Measurements from ENCODE around the gene SNCAIP.

- TF ChIP-seq, protein P1, sequence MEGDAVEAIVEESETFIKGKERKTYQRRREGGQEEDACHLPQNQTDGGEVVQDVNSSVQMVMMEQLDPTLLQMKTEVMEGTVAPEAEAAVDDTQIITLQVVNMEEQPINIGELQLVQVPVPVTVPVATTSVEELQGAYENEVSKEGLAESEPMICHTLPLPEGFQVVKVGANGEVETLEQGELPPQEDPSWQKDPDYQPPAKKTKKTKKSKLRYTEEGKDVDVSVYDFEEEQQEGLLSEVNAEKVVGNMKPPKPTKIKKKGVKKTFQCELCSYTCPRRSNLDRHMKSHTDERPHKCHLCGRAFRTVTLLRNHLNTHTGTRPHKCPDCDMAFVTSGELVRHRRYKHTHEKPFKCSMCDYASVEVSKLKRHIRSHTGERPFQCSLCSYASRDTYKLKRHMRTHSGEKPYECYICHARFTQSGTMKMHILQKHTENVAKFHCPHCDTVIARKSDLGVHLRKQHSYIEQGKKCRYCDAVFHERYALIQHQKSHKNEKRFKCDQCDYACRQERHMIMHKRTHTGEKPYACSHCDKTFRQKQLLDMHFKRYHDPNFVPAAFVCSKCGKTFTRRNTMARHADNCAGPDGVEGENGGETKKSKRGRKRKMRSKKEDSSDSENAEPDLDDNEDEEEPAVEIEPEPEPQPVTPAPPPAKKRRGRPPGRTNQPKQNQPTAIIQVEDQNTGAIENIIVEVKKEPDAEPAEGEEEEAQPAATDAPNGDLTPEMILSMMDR (IDR thresholded peaks at IDR 0.05; ENCODE audit: low read depth, low read length) = no peak
- TF ChIP-seq POLR2A (IDR thresholded peaks at IDR 0.05; ENCODE audit: extremely low read depth, insufficient read length) (no peak), MYC (IDR thresholded peaks at IDR 0.05; ENCODE audit: low read depth, low read length) (no peak)
These were observed 107.3 kb downstream of the SNCAIP start for GRCh38 chr5:122419142-122419894.
